Right ventricle myocardium inferior (tissue), 1 donor: Measurements from ENCODE around the gene CKS1B. TPM values are rescaled to one million over a fixed set of nuclear protein-coding genes. Genes with fewer than 3 reads are reported as not detected.
"Not testable (repeated sequence)": the region's sequence is repeated elsewhere in the genome, so short reads cannot be mapped to it uniquely, and the experiment has no call there.

Experiments
- ATAC-seq: fragments of 200-7000 bp; cut with Tn5 transposase; one replicate; pipeline ENCODE4 v1.9.1; 2020; ENCODE audit warnings: mild to moderate bottlenecking, moderate library complexity
- DNase-seq: peaks from one replicate; pipeline ENCODE4 v3.0.0; 2021; ENCODE audit errors: missing footprints
- intact Hi-C: fragments of 100-400 bp; cut with DNase I; formaldehyde crosslinking; loops from one replicate; pipeline ENCODE4 v1.11.0; 2022
- total RNA-seq: library from RNA; stranded (reverse); fragmentation: NEBNext Ultra II Directional; extraction: Animal tissue kit (Norgen Biotek cat#: 25700); gene quantifications from one replicate; pipeline ENCODE4 v1.2.1, GENCODE V29; 2021
- donor health status: DM: no; HTN: yes; CAD: no; lungs with severe emphysema.

The CKS1B gene
- total RNA-seq, 1 donor from 2014 or later: 22.2 TPM

GRCh38 chr1:154994269-154994587 is 19.7 kb downstream of the CKS1B start:
- intact Hi-C loops: no loop called here
- no peak for ATAC-seq
- DNase-seq: no peak

- DNase-seq: no peak
- no peak for ATAC-seq
- intact Hi-C loops: no loop called here
Measured at GRCh38 chr1:154994591-154994990, 20.1 kb downstream of the CKS1B start.

GRCh38 chr1:154995301-154995983 is 21.0 kb downstream of the CKS1B start:
- intact Hi-C loops, ATAC-seq, DNase-seq: not testable (repeated sequence)

- intact Hi-C loops: no loop called here
- DNase-seq (no peak), ATAC-seq (no peak)
Measured at GRCh38 chr1:154996966-154997701, 22.7 kb downstream of the CKS1B start.

GRCh38 chr1:154998201-154998780 is 23.8 kb downstream of the CKS1B start:
- ATAC-seq: no peak
- no peak for DNase-seq
- intact Hi-C loops: no loop called here

GRCh38 chr1:154998818-154999570 is 24.5 kb downstream of the CKS1B start:
- intact Hi-C loops: no loop called here
- DNase-seq (peak; percentile 86), ATAC-seq (no peak)

- intact Hi-C loops: loop anchor here (2.0 to 5.0 kb wide), 3 partner anchors 25 to 63 kb away; partner anchors contain the start of genes CKS1B, PMVK and PYGO2
- peak; percentile 56 for DNase-seq
Measured at GRCh38 chr1:154999571-155000410, 25.3 kb downstream of the CKS1B start.

GRCh38 chr1:155000411-155000725 is 25.9 kb downstream of the CKS1B start:
- intact Hi-C loops: loop anchor here (2.0 to 5.0 kb wide), 3 partner anchors 26 to 64 kb away; partner anchors contain the start of genes CKS1B, PMVK and PYGO2
- DNase-seq (peak; percentile 65), ATAC-seq (no peak)

More at GRCh38 chr1:154999571-155000410, 25.3 kb downstream of the CKS1B start:
- ATAC-seq: no peak

GRCh38 chr1:155000726-155001424 is 26.4 kb downstream of the CKS1B start:
- ATAC-seq (peak; percentile 64), DNase-seq (peak; percentile 93)
- intact Hi-C loops: loop anchor here (1.0 to 5.0 kb wide), 4 partner anchors 16 to 64 kb away; partner anchors contain the start of genes CKS1B, PMVK and PYGO2

- ATAC-seq (no peak), DNase-seq (no peak)
- intact Hi-C loops: loop anchor here (1.0 to 5.0 kb wide), 4 partner anchors 16 to 65 kb away; partner anchors contain the start of genes CKS1B, PMVK and PYGO2
Measured at GRCh38 chr1:155001425-155001674, 26.9 kb downstream of the CKS1B start.

- peak; percentile 88 for ATAC-seq
- intact Hi-C loops: loop anchor here (1.0 to 5.0 kb wide), 5 partner anchors 15 to 65 kb away; partner anchors contain the start of genes CKS1B, FLAD1, PMVK and PYGO2
- peak; percentile 100 for DNase-seq
Measured at GRCh38 chr1:155001675-155002463, 27.4 kb downstream of the CKS1B start.

- intact Hi-C loops: loop anchor here (2.0 to 5.0 kb wide), 2 partner anchors 20 to 40 kb away; partner anchors contain the start of genes FLAD1 and PYGO2
- DNase-seq: no peak
- peak; percentile 5 for ATAC-seq
Measured at GRCh38 chr1:155002464-155003226, 28.2 kb downstream of the CKS1B start, which contains the start of gene ZBTB7B. ZBTB7B (plus strand) TSS chr1:155002802; CDS start chr1:155014661, 11,859 bp downstream.

- no peak for DNase-seq
- intact Hi-C loops: loop anchor here (2.0 to 5.0 kb wide), 2 partner anchors 20 to 41 kb away; partner anchors contain the start of genes FLAD1 and PYGO2
Measured at GRCh38 chr1:155003227-155003765, 28.8 kb downstream of the CKS1B start.

GRCh38 chr1:155003766-155004351 is 29.4 kb downstream of the CKS1B start:
- peak; percentile 4 for ATAC-seq

More at GRCh38 chr1:155003227-155003765, 28.8 kb downstream of the CKS1B start:
- ATAC-seq: no peak

More at GRCh38 chr1:155003766-155004351, 29.4 kb downstream of the CKS1B start:
- no peak for DNase-seq
- intact Hi-C loops: loop anchor here (2.0 to 5.0 kb wide), 2 partner anchors 21 to 42 kb away; partner anchors contain the start of genes FLAD1 and PYGO2
